Rectal smooth muscle tissue (tissue), 1 donor: ENCODE data around the gene MORN1.

Source experiments
- H3K27ac ChIP-seq: one replicate; pipeline ENCODE4 v1.7.0; 2013; ENCODE audit warnings: low read depth, low read length, inconsistent platforms
- H3K27me3 ChIP-seq: one replicate; pipeline ENCODE4 v1.7.0; 2013; ENCODE audit warnings: low read length; ENCODE audit not compliant: control insufficient read depth, insufficient read depth
- H3K36me3 ChIP-seq: one replicate; pipeline ENCODE4 v1.7.0; 2013; ENCODE audit warnings: low read length; ENCODE audit not compliant: control insufficient read depth, insufficient read depth
- H3K4me1 ChIP-seq: one replicate; pipeline ENCODE4 v1.7.0; 2013; ENCODE audit warnings: low read length; ENCODE audit not compliant: control insufficient read depth, insufficient read depth
- H3K4me3 ChIP-seq: one replicate; pipeline ENCODE4 v1.7.0; 2013; ENCODE audit warnings: low read length
- H3K9ac ChIP-seq: one replicate; pipeline ENCODE4 v1.7.0; 2013; ENCODE audit warnings: low read length

MORN1 gene

DNA sequence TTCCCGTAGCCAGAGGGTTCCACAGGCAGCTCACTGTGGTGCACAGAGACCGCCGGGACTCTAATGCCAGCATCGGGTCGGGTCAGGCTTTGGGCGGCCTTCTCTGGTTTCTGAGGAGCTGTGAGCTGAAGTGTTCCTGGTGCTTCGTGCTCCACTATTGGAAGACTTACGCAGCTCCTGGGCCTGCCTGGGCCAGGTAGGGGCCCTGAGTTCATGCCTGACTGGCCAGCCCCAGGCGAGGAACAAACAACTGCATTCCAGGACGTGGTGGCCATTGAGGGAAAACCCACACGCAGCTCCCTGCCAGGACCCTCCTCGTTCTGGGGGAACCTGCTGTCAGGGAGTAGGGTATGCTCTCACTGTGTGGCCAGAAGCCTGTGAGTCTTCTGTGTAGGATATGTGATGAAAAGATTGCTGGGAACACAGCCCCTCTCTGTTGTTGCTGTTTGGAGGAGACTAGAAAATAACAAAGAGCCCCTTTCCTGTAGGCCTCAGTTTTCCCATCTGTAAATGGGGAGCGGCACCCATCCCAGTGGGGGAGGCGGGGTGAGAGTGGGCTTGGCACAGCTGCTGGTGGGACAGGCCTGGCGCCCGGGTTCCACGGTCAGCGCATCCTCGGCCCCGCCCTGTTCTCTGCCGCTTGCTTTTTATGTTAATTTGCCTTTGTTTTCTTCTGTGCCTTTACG lies 8.7 kb upstream of the MORN1 start:
- no peak overlapping the region for H3K27ac ChIP-seq
- no peak overlapping the region for H3K4me3 ChIP-seq
- no peaks in the 10 kb centered on the region for H3K4me1 ChIP-seq
- H3K36me3 ChIP-seq = peaks cover 37% of the 10 kb centered on the region
- no peaks in the 10 kb centered on the region for H3K27me3 ChIP-seq
- H3K9ac ChIP-seq = no peak overlapping the region

DNA sequence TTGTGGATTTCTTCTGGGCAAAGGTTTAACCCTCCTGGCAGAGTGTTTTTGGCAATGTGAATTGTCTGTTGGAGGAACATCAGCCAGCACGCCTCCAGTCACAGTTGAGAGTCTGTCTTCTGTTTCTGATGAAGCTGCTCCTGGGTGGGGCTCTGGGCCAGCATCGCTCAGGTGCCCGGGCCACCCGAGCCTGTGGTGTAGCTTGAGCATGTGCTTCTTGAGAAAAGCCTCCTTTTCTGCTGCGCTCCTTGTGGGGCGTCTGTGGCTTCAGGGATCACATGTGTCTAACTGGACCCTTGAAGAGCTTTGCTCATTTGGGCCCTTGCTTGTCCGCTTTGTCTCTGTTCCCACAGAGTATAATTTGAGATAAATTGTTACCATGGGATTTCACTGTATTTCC lies 7.5 kb upstream of the MORN1 start:
- H3K27ac ChIP-seq = no peak overlapping the region
- no peak overlapping the region for H3K4me3 ChIP-seq
- no peaks in the 10 kb centered on the region for H3K4me1 ChIP-seq
- peaks cover 32% of the 10 kb centered on the region for H3K36me3 ChIP-seq
- H3K27me3 ChIP-seq = no peaks in the 10 kb centered on the region
- no peak overlapping the region for H3K9ac ChIP-seq

DNA sequence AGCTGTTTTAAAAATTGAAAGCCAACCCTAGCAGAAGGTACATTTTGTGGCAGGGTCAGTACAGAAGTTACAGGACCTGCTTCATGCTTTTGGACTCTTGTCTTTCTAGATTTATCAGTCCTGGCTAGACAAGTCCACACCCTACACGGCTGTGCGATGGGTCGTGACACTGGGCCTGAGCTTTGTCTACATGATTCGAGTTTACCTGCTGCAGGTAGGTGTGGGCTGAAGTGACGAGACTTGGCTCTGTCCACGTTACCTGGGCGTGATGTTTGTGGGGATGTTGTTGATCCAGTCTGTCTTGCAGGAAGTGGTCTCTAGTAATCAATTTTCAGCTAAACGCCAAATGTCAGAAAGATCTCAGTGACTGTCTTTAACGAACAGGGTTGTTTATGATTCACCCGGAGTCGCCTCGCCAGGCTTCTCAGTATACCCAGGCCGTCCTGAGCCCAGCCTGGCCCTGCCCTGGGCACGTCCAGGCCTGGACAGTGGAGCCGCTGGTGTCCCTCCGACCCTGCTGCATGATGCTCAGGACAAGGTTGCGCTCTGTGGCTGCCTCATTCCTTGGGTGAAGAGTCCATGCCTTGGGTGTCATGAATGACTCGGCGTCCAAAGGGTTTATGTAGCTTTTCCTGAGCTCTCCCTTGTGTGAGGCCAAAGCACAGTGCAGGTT lies 5.8 kb upstream of the MORN1 start:
- H3K27ac ChIP-seq = no peak overlapping the region
- peaks cover 8% of the 10 kb centered on the region for H3K4me1 ChIP-seq
- no peaks in the 10 kb centered on the region for H3K27me3 ChIP-seq
- H3K4me3 ChIP-seq = no peak overlapping the region
- no peak overlapping the region for H3K9ac ChIP-seq
- H3K36me3 ChIP-seq = peaks cover 25% of the 10 kb centered on the region

DNA sequence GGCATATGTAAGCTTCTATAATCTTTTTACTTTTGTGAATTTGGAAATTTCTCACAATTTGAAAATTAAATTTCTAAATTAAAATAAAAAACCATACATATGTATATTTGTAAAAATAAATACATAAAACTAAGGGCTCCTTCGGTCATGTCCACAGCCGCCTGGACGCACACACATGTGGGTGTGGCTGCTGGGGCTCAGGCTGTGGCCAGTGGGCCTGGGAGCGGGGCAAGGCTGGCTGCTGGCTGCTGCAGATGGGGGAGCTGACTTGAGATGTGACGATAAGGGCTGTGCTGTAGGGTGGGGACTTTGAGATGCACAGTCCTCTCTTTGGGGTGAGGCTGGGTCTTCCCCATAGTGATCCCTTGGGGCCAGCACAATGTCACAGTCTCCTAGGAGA lies 5.1 kb upstream of the MORN1 start:
- Histone ChIP-seq H3K27me3 (no peaks in the 10 kb centered on the region), H3K9ac (no peak overlapping the region), H3K4me1 (peaks cover 8% of the 10 kb centered on the region), H3K36me3 (peaks cover 20% of the 10 kb centered on the region), H3K27ac (no peak overlapping the region), H3K4me3 (no peak overlapping the region)

DNA sequence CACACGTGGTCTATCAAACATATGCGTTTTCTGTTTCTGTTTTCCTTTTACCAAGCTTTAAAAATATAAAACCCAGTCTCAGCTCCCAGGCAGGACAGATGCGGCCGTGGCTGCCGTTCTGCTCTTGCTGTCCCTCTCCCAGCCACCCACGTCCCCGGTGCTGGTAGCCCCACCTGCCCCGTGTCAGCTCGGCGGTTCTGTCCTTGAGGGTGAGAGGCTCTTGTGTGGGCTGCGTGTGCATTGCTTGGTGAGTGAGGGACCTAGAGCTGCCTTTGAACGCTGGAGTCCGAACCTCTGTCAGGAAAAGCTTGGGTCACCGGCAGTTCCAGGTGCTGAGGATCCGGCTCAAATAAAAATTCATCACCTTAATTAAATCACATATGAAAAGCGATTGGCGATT lies 4.7 kb upstream of the MORN1 start:
- Histone ChIP-seq H3K27me3 (no peaks in the 10 kb centered on the region), H3K4me1 (peaks cover 8% of the 10 kb centered on the region), H3K36me3 (peaks cover 20% of the 10 kb centered on the region), H3K4me3 (no peak overlapping the region), H3K27ac (no peak overlapping the region), H3K9ac (no peak overlapping the region)

DNA sequence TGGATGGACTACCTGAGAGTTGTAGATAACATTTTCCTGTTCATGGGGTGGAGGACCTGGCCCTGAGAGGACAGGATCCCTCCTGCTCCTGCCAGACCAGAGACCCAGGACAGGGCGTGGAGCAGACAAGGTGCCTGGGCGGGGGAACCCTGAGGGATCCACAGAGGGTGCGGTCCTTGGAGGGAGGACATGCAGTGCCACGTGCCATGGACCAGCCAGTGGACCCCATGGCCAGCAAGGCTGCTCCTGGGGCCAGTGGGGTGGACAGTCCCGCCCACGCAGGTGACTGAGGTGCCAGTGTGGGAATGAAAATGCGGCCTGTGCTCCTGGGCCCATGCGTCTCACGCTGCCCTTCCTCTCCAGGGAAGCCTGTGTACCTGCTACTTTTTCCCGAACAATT lies 3.9 kb upstream of the MORN1 start:
- H3K27ac ChIP-seq = no peak overlapping the region
- H3K9ac ChIP-seq = no peak overlapping the region
- H3K27me3 ChIP-seq = no peaks in the 10 kb centered on the region
- H3K4me3 ChIP-seq = no peak overlapping the region
- peaks cover 20% of the 10 kb centered on the region for H3K36me3 ChIP-seq
- H3K4me1 ChIP-seq = peaks cover 10% of the 10 kb centered on the region

DNA sequence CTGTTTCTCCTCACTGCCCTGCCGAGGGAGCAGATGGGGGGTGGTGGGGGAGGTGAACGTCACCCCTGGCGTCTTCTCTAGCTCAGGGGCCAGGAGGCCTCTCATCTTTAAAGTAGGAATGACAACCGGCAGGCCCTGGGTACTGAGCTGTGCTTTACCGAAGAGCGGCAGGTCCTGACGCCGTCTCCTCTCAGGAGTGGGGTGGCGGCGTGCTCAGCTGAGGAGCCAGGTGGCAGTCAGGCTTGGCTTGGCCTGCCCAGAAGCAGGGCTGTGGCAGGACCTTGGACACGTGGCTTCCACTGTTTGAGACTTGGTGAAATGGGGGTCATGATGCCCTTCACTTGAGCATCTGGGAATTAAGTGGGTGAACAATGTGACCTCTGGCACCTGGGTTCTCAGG lies 3.4 kb upstream of the MORN1 start:
- peaks cover 18% of the 10 kb centered on the region for H3K36me3 ChIP-seq
- peaks cover 10% of the 10 kb centered on the region for H3K4me1 ChIP-seq
- no peak overlapping the region for H3K4me3 ChIP-seq
- H3K27ac ChIP-seq = no peak overlapping the region
- no peaks in the 10 kb centered on the region for H3K27me3 ChIP-seq
- no peak overlapping the region for H3K9ac ChIP-seq

DNA sequence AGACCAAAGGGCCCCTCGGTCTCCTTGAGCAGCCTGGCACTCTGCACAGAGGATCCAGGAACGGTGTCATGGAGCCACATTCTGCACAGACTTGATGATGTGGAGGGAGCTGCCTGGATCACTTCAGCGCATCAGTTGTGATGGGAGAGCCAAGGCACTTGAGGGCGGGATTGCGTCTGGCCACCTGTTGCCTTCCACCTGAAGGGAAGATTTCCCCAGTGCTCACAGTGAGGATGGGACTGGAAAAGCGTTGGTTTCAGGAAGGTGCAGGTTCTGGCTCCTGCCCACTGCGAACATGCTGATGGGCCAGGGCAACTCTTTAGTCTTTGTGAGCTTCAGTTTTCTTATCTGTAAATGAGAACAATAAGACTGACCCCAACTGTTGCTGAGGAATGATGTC lies 2.9 kb upstream of the MORN1 start:
- peaks cover 12% of the 10 kb centered on the region for H3K36me3 ChIP-seq
- H3K4me3 ChIP-seq = no peak overlapping the region
- H3K4me1 ChIP-seq = peaks cover 10% of the 10 kb centered on the region
- H3K27ac ChIP-seq = no peak overlapping the region
- no peaks in the 10 kb centered on the region for H3K27me3 ChIP-seq
- H3K9ac ChIP-seq = no peak overlapping the region

DNA sequence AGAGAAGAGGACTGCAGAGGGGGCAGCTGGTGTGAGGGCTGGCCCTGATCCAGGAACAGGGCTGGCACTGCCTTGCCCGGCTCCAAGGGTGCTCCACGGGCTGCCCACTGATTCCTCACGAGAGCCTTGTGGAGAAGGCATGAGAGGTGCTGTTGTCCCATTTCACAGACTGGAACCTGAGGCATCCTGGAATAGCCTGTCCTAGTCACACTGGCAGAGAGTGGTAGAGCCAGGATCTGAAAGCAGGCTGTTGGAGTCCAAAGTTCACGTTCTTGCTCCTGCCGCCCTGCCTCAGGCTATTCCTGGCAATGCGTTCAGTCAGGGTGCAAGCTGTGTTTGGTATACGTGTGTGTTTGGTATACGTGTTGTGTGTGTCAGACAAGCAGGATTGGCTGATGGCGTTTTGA lies 2.1 kb upstream of the MORN1 start:
- Histone ChIP-seq H3K27me3 (no peaks in the 10 kb centered on the region), H3K9ac (no peak overlapping the region), H3K4me1 (peaks cover 10% of the 10 kb centered on the region), H3K4me3 (no peak overlapping the region), H3K36me3 (peaks cover 11% of the 10 kb centered on the region), H3K27ac (no peak overlapping the region)

DNA sequence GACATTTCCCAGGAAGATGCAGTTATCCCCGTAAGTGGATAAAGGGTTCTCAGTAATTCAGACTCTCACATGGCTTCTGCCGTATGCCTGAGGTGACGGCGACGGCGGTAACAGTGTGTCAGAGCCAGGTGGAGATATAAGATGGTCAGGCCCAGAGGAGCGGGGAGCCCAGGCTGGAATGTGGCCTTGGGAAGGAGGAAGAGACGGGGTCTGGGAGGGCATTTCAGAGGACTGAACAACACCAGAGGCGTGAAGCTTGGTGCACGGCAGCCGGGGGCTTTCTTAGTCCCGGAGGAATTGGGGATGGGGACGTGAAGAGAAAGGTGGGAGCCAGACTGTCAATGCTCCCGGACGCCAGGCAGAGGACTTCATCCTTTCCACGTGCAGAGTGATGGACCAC lies 1.3 kb upstream of the MORN1 start:
- no peak overlapping the region for H3K27ac ChIP-seq
- no peak overlapping the region for H3K9ac ChIP-seq
- H3K4me1 ChIP-seq = peaks cover 10% of the 10 kb centered on the region
- H3K36me3 ChIP-seq = peaks cover 11% of the 10 kb centered on the region
- H3K27me3 ChIP-seq = no peaks in the 10 kb centered on the region
- peak overlapping the region; percentile 83 for H3K4me3 ChIP-seq

DNA sequence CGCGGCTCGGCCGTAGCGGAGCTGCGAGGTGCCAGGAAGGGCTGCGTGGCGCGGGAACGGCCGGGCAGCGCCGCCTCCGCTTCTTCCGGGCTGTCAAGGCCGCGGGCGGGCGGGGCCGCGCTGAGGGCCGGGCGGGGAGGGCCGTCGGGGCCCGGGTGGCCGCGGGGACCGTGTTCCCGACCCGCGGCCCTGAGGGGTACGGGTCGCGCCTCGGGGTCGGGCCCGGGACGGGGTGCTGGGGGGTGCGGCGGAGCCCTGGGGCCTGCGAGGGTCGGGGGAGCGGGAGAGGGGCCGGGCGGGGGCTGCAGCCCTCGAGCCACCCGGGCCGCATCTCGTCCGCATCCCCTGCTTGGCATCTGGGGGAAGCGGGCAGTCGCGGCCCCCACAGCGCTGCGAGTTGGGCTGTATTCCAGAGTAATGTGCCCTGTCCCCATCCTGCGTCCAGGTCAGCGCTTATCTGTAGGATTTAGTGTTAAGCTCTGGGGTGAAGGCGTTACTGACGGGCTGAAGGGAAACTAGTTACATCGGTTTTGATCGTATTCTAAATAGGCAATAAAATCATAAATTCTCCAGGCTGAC lies 666 bp upstream of the MORN1 start:
- peak overlapping the region; percentile 77 for H3K27ac ChIP-seq
- H3K4me3 ChIP-seq = peak overlapping the region; percentile 83
- no peaks in the 10 kb centered on the region for H3K27me3 ChIP-seq
- peak overlapping the region; percentile 66 for H3K9ac ChIP-seq
- peaks cover 10% of the 10 kb centered on the region for H3K4me1 ChIP-seq
- H3K36me3 ChIP-seq = peaks cover 9% of the 10 kb centered on the region

DNA sequence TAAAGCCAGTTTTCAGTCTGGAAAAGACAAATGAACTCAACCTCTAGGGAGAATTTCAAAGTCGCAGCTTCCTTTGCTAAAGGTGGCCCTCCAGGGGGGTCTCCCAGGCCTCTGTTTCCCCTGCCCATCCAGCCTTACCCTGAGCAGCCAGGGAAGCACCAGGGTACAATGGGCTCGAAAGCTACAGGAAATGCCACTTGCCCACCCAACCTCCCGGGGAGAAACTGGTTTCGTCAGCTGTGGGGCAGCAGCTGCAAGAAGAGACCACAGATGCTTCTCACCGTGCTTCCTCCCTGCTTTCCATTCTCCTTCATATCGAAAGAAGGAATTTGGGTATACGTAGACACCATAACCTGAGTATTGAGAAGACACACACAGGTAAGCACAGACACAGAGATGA lies 1.7 kb downstream of the MORN1 start:
- no peak overlapping the region for H3K9ac ChIP-seq
- no peak overlapping the region for H3K4me3 ChIP-seq
- no peaks in the 10 kb centered on the region for H3K27me3 ChIP-seq
- H3K4me1 ChIP-seq = peaks cover 10% of the 10 kb centered on the region
- peaks cover 5% of the 10 kb centered on the region for H3K36me3 ChIP-seq
- no peak overlapping the region for H3K27ac ChIP-seq
